GM18505 (cell line): ENCODE data around the gene ENPP1.

Experiments
- ATAC-seq: cut with Tn5 transposase; IDR thresholded peaks from one replicate; pipeline ENCODE4 v1.9.1; 2021; ENCODE audit not compliant: unreplicated experiment
- POLR2A ChIP-seq: IDR thresholded peaks from 4 replicates; pipeline ENCODE4 v1.6.1; 2011; ENCODE audit warnings: borderline replicate concordance; ENCODE audit not compliant: insufficient read depth, insufficient read length; ENCODE audit errors: extremely low read depth

Gene ENPP1

DNA sequence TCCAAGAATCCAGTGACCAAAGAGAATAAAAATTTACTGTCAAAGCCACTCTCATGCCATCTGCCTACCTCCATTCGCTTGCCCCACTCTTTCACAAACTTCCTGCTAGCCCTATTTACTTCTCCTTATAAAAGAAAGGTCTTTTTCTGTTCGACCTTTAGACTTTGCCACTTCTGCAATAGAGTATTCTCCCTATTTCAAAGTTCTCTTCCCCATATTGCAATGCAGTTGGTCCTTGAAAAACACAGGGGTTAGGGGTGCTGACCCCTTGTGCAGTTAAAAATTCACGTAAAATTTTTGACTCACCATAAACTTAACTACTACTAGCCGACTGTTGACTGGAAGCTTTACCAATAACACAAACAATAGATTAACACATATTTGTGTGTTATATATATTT is 128.3 kb downstream of the ENPP1 start:
- TF ChIP-seq POLR2A: no peak
- ATAC-seq: no peak

DNA sequence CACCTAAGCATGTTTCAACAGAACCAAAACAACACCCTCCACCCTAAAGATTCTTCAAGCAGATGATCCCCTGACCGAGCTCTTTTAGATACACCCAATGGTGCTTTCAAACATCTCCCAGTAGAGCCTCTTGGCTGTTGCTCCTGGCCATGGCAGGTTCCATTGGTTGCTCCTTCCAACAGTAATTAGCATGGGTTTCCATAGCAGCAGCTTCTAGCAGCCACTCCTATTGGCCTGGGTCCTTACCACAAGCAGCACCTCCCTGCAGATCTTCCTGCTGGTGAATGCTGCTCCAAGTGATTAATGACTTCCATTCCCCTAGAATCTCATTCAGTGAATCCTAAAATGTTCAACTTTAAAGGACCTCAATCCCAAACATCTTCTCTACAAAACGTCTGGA is 129.4 kb downstream of the ENPP1 start:
- TF ChIP-seq POLR2A: no peak
- no peak for ATAC-seq

GRCh38 chr6:131937703-131938631 is 130.1 kb downstream of the ENPP1 start:
- TF ChIP-seq POLR2A: no peak
- no peak for ATAC-seq
